Effector memory CD8-positive, alpha-beta T cell (primary cell): Measurements from ENCODE around the gene ATP6AP1.
A peak's percentile ranks its signal among the peaks of the same experiment; 100 is the strongest.

Experiments
- ATAC-seq: fragments of 150-1000 bp; cut with Tn5 transposase; replicated peaks from 2 replicates; pipeline ENCODE4 v1.10.0; 2021; ENCODE audit warnings: mild to moderate bottlenecking, moderate library complexity
- DNase-seq, 3 experiments: peaks; one replicate each; pipeline ENCODE4 v3.0.0; 2021
- H3K27ac Mint-ChIP-seq, 2 donors: one replicate each; pipeline ENCODE4 v1.8.0; 2022; ENCODE audit warnings: mild to moderate bottlenecking in 2 of 2, mixed read lengths in 2 of 2, moderate library complexity in 2 of 2
- H3K27me3 Mint-ChIP-seq, 2 donors: one replicate each; pipeline ENCODE4 v1.8.0; 2022; ENCODE audit warnings: mixed read lengths in 2 of 2
- H3K36me3 Mint-ChIP-seq: one replicate; pipeline ENCODE4 v1.8.0; 2022; ENCODE audit warnings: mild to moderate bottlenecking, moderate library complexity, mixed read lengths; ENCODE audit not compliant: insufficient read depth
- H3K4me1 Mint-ChIP-seq, 2 donors: one replicate each; pipeline ENCODE4 v1.8.0; 2022; ENCODE audit warnings: low read depth in 2 of 2, mixed read lengths in 2 of 2
- H3K4me3 Mint-ChIP-seq, 2 donors: one replicate each; pipeline ENCODE4 v1.8.0; 2022; ENCODE audit warnings: mild to moderate bottlenecking in 2 of 2, mixed read lengths in 2 of 2, moderate library complexity in 2 of 2
- H3K9me3 Mint-ChIP-seq, 2 donors: one replicate each; pipeline ENCODE4 v1.8.0; 2022; ENCODE audit warnings: mixed read lengths in 2 of 2

Gene ATP6AP1

DNA sequence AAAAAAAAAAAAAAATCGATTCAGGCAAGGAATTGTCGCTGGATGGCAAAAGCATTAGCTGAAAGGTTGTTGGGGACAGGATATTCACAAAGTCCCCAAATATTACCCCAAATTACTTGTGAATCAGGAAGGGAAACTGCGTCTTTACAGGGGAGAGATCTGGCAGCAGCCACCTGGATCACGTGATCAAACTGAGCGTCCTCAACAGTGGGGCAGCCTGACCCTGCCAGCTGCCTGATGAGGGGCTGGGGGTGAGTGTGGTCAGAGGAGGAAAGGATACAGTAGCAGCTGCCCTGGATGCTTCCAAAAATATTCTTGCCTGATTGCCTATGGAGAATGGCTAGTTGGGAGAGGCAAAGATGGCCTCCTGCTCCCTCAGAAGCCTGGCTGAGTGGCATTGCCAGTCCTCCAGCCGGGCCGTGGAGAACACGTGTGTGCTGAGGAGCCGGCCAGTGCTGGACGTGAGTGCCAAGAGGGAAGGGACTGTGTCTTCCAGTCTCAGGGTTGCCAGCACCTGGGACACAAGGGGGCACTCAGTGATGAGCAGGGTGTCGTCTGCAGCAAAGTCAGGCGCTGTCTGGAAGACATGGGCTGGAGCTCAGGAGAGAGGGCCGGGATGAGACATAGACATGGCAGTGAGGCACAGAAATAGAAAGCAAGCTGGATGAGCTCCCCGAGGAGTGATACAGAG, 53.6 kb downstream of the ATP6AP1 start:
- Mint-ChIP-seq H3K4me3 (peak overlapping the region in 1 of 2 donors; percentile 28), H3K27ac (no peak overlapping the region), H3K27me3 (no peaks in the 10 kb centered on the region), H3K36me3 (peaks cover 26% of the 10 kb centered on the region), H3K9me3 (no peaks in the 10 kb centered on the region), H3K4me1 (peaks cover 4 to 11% of the 10 kb centered on the region in 2 donors)
- no peak for ATAC-seq
- DNase-seq: no peak

DNA sequence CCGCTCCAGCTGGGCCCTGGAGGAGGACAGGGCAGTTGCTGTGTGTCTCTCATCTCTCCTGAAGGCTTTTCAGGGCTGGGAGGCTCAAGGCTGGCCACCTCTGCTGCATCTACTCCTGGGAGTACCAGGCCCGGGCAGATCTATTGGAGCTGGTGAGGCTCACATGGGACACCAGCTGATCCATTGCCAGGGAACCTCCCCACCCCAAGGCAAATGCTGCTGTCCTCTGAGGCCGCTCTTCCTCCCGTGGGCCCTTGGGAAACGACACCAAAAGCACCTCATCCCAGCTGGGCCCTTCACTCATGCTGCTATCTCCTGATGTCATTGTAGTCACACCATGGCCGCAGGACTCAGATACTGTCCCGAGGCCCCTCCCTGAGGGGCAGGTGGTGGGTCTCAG, 54.3 kb downstream of the ATP6AP1 start:
- Mint-ChIP-seq H3K4me3 (peak overlapping the region in 1 of 2 donors; percentile 28), H3K27me3 (no peaks in the 10 kb centered on the region), H3K27ac (no peak overlapping the region), H3K4me1 (peaks cover 4 to 11% of the 10 kb centered on the region in 2 donors), H3K9me3 (no peaks in the 10 kb centered on the region), H3K36me3 (peaks cover 31% of the 10 kb centered on the region)
- DNase-seq (no peak), ATAC-seq (no peak)

DNA sequence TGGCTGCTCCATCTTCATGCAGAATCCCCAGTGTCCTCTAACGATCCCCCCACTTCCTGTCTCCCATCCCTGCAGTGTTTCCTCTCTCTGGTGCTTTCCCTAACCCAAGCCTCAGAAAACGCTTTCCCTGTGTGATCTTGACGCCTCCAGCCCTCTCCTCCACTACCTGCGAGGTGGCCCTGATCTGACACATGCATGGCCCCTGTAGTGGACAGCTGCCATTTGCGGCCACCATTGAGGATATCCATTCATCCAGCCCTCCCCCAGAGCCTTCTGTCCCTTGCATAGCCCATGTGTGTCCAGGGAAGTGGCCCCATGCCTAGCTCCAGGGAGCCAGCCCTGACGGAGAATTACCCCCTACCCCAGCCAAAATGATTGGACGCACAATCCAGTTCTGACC, 54.8 kb downstream of the ATP6AP1 start:
- peak overlapping the region in 1 of 2 donors; percentile 41 for H3K27ac Mint-ChIP-seq
- no peaks in the 10 kb centered on the region for H3K9me3 Mint-ChIP-seq

DNA sequence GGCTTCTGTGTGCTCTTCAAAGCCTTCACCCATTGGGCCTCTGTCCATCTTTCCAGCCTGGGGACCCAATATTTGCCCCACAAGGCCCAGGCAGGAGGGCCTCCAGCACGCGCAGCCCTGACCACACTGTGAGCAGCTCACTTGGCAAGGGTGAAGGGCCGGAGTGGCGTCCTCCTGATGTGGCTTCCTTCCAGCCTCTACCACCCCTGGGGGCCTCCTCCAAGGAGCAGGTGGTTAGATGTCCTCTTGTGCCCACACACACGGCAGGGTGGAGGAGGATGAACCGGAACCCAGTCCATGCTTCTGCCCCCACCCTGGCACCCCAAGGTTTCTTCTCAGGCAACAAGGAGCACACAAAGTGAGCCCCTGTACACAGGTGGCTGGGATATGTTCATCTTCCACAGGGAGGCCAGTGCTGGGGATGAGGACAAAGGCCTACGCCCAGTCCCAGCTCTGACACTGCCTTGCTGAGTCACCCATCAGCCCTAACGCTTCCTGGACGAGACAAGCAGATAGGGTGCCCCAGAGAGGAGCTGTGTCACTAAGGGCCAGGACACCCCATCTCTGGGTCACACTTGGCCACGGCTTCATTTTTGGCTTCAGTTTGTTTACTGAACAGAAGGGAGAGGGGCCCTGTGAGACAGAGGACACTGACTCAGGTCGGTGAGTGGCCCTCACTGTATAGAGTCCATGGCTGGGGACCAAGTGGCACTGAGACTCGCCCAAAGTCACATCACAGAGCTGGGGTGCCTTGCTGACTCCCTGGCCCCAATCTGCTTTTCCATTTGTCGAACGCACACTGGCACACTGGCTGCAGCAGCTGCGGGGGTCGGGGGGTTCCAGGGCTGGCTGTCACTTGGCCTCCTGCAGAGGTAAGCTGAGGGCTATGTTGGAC, 56.0 kb downstream of the ATP6AP1 start:
- Mint-ChIP-seq H3K4me1 (peaks cover 3 to 16% of the 10 kb centered on the region in 2 donors), H3K27me3 (no peaks in the 10 kb centered on the region), H3K27ac (no peak overlapping the region), H3K4me3 (peak overlapping the region in 1 of 2 donors; percentile 51), H3K36me3 (peaks cover 36% of the 10 kb centered on the region), H3K9me3 (no peaks in the 10 kb centered on the region)
- ATAC-seq: no peak
- DNase-seq: no peak

More for the DNA sequence above, 54.8 kb downstream of the ATP6AP1 start:
- Mint-ChIP-seq H3K36me3 (peaks cover 36% of the 10 kb centered on the region), H3K27me3 (no peaks in the 10 kb centered on the region), H3K4me1 (peaks cover 4 to 12% of the 10 kb centered on the region in 2 donors), H3K4me3 (no peak overlapping the region)
- no peak for ATAC-seq
- no peak for DNase-seq

DNA sequence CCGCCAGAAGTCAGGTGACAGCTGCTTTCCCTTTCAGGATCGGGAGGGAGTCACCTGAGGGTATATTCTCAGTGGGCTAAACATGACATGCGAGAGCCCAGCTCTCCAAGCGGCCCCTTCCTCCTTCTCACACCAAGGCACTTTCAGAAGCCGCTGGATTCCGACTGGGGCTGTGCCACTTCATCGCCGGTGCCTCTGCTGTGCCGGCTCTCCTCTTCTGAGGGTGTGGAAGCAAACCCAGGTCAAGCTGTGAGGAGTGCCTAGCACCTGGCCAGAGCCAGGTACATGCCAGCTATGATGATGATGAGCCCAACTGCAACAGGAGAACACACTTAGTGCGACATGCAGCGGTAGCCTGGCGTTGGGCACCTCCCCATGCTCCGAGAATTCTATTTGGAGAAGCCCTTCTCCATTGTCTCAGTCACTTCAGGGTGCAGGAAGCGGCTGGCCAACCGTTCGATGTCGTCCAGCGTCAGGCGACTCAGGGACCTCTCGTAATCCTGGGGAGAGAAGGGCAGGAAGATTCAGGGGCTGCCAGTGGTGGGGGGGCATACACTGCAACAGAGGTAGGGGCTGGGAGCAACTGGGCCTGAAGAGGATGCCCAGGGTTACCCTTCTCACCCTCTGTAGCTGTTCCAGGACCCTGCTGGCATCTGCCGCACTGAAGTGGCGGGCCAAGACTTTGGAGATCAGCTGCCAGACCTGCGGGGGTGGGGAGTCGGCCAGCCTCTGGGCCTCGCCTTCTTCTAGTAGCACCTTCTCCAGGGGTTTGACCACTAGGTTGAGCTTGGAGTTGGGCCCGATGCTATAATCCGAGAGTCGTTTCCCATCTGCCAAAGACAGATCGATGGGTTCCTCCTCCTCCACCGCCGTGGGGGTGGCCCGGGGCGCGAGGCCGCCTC, 56.9 kb downstream of the ATP6AP1 start:
- Mint-ChIP-seq H3K36me3 (peaks cover 37% of the 10 kb centered on the region), H3K9me3 (no peaks in the 10 kb centered on the region), H3K27me3 (no peaks in the 10 kb centered on the region), H3K4me1 (peaks cover 7 to 19% of the 10 kb centered on the region in 2 donors), H3K4me3 (peak overlapping the region; percentile 50 to 51), H3K27ac (peak overlapping the region in 1 of 2 donors; percentile 23)
- ATAC-seq (no peak), DNase-seq (no peak)

DNA sequence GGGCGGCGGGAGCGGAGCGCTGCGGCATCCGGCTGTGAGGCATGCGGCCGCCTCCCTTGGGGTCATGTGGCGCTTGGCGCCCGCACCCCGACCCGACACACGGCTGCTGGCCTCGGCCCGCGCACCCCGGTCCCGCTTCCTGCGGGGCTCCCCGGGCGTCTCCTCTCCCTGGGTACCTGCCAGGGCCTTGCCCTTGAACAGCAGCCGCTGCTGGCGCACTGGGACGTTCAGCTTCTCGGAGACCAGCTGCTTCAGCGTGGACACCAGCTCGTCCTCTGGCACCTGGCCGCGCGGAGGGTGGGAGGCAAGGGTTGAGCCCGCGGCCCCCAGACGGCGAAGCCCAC, 57.5 kb downstream of the ATP6AP1 start:
- H3K9me3 Mint-ChIP-seq: no peaks in the 10 kb centered on the region
- peak overlapping the region; percentile 50 to 51 for H3K4me3 Mint-ChIP-seq
- peak; percentile 11 to 34 (median 32) for DNase-seq
- no peak overlapping the region for H3K27ac Mint-ChIP-seq
- no peaks in the 10 kb centered on the region for H3K27me3 Mint-ChIP-seq
- H3K36me3 Mint-ChIP-seq: peaks cover 38% of the 10 kb centered on the region
- peaks cover 7 to 19% of the 10 kb centered on the region in 2 donors for H3K4me1 Mint-ChIP-seq
- peak; percentile 23 for ATAC-seq
